DOHH2 (cell line): ENCODE results near the gene STAG1.

Source experiments
- CTCF ChIP-seq: fragments of 200-600 bp; sonication (generic); IDR thresholded peaks from one replicate; pipeline ENCODE4 v1.5.1; 2014; ENCODE audit warnings: antibody characterized with exemption, mild to moderate bottlenecking, low read depth, low read length; ENCODE audit not compliant: poor library complexity, severe bottlenecking
- EZH2phosphoT487 ChIP-seq: fragments of 200-600 bp; sonication (generic); IDR thresholded peaks from 2 replicates; pipeline ENCODE4 v1.6.1; 2017; ENCODE audit warnings: borderline replicate concordance, mild to moderate bottlenecking, antibody characterized with exemption, low read length, moderate library complexity, mixed read lengths

GRCh38 chr3:136330900-136331299 is 421.3 kb downstream of the STAG1 start:
- TF ChIP-seq CTCF (no peak), EZH2phosphoT487 (no peak)
